Prostate gland (tissue), 2 donors: ENCODE data around the gene MAPKAP1.

Experiments
- POLR2A ChIP-seq: fragments of 450-650 bp; IDR thresholded peaks from one replicate; pipeline ENCODE4 v1.6.1; 2016; ENCODE audit warnings: antibody characterized with exemption, mild to moderate bottlenecking
- POLR2AphosphoS5 ChIP-seq: sonication (generic); formaldehyde crosslinking; IDR thresholded peaks from one replicate; pipeline ENCODE4 v1.6.1; 2017; ENCODE audit warnings: antibody characterized with exemption
- TF ChIP-seq, protein P1 (sequence below), 4 experiments: fragments of 200-600 bp in 2 of 4; fragments of 450-650 bp in 2 of 4; sonication (generic) in 2 of 4; IDR thresholded peaks; 1 replicate in 3 of 4; 2 replicates in 1 of 4; pipeline ENCODE4 v1.5.1; 2016 to 2019; ENCODE audit warnings: antibody characterized with exemption in 4 of 4, mild to moderate bottlenecking in 2 of 4, moderate library complexity in 2 of 4

DNA sequence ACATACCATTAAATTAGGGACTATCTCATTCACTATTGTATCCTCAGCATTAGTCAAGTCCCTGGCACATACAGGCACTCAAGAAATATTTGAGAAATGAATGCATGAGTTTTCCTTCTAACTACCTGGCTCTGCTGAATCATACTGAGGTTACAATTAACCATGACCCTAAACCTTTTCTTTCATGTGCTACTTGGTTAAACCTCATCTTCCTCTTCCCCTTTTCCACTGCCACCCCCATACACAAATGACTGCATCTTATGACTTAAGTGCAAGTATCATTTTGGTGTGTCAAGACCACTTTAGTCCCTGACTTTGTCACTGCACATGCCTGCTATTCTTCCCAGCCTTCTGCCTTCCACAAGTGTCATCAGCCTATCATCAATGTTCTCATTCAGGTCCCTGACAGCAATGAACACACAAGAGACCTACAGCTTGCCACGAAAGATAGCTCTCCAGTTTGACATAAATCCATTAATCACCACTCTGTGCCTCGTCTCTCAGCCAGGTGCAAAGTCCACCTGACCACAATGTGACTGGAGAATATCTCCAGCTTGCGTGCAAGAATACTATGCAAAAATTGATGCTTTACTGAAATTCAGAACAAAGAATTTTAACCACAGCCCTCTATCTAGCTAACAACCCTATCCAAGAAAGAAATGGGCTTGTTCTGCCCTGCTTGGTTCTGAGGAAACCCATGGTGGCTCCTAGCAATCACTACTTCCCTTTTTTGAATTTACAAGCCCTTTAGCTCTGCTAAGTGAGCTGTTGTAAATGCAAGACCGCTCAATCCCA lies 74.5 kb downstream of the MAPKAP1 start:
- TF ChIP-seq, protein P1, sequence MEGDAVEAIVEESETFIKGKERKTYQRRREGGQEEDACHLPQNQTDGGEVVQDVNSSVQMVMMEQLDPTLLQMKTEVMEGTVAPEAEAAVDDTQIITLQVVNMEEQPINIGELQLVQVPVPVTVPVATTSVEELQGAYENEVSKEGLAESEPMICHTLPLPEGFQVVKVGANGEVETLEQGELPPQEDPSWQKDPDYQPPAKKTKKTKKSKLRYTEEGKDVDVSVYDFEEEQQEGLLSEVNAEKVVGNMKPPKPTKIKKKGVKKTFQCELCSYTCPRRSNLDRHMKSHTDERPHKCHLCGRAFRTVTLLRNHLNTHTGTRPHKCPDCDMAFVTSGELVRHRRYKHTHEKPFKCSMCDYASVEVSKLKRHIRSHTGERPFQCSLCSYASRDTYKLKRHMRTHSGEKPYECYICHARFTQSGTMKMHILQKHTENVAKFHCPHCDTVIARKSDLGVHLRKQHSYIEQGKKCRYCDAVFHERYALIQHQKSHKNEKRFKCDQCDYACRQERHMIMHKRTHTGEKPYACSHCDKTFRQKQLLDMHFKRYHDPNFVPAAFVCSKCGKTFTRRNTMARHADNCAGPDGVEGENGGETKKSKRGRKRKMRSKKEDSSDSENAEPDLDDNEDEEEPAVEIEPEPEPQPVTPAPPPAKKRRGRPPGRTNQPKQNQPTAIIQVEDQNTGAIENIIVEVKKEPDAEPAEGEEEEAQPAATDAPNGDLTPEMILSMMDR (IDR thresholded peaks at IDR 0.05): no peak
- no peak for TF ChIP-seq POLR2A
- no peak for TF ChIP-seq POLR2AphosphoS5
